ENCODE data around the gene CDH13.

Gene CDH13

GRCh38 chr16:82653550-82654511, 27.1 kb downstream of the CDH13 start:
- no peak for DNase-seq

GRCh38 chr16:82655072-82655714, 28.4 kb downstream of the CDH13 start:
- DNase-seq = no peak

- no peak for DNase-seq
Observed at GRCh38 chr16:82655720-82656490, 29.1 kb downstream of the CDH13 start.

GRCh38 chr16:82657239-82657638, 30.5 kb downstream of the CDH13 start:
- no peak for DNase-seq

GRCh38 chr16:82657786-82658185, 31.0 kb downstream of the CDH13 start:
- DNase-seq = no peak

- no peak for DNase-seq
Observed at GRCh38 chr16:82658796-82659195, 32.0 kb downstream of the CDH13 start.

GRCh38 chr16:82660075-82660645, 33.4 kb downstream of the CDH13 start:
- no peak for DNase-seq

GRCh38 chr16:82660966-82661365, 34.2 kb downstream of the CDH13 start:
- DNase-seq = no peak

GRCh38 chr16:82664181-82664580, 37.4 kb downstream of the CDH13 start:
- no peak for DNase-seq

- no peak for DNase-seq
Observed at GRCh38 chr16:82665025-82665424, 38.3 kb downstream of the CDH13 start.

GRCh38 chr16:82667437-82667836, 40.7 kb downstream of the CDH13 start:
- DNase-seq = no peak

- no peak for DNase-seq
Observed at GRCh38 chr16:82668094-82668493, 41.3 kb downstream of the CDH13 start.

- DNase-seq = no peak
Observed at GRCh38 chr16:82671741-82672140, 45.0 kb downstream of the CDH13 start.

- DNase-seq = no peak
Observed at GRCh38 chr16:82672676-82673075, 45.9 kb downstream of the CDH13 start.

- no peak for DNase-seq
Observed at GRCh38 chr16:82675300-82675699, 48.5 kb downstream of the CDH13 start.

GRCh38 chr16:82681592-82681991, 54.8 kb downstream of the CDH13 start:
- DNase-seq = no peak

- DNase-seq = no peak
Observed at GRCh38 chr16:82682767-82683166, 56.0 kb downstream of the CDH13 start.

- DNase-seq = no peak
Observed at GRCh38 chr16:82684256-82684655, 57.5 kb downstream of the CDH13 start.

GRCh38 chr16:82685526-82685925, 58.8 kb downstream of the CDH13 start:
- DNase-seq = no peak

GRCh38 chr16:82694239-82694874, 67.6 kb downstream of the CDH13 start:
- no peak for DNase-seq

- DNase-seq = no peak
Observed at GRCh38 chr16:82695806-82696205, 69.0 kb downstream of the CDH13 start.

GRCh38 chr16:82699260-82699659, 72.5 kb downstream of the CDH13 start:
- DNase-seq = no peak

Measured in activated gamma-delta T cell (primary cell).